Colonic mucosa (tissue), 4 donors: ENCODE data around the gene CHN2. TPM values are rescaled to one million over a fixed set of nuclear protein-coding genes. Genes with fewer than 3 reads are reported as not detected.

Experiments
- DNase-seq: peaks from one replicate; pipeline ENCODE4 v3.0.0-alpha.2; 2020
- H3K27ac ChIP-seq: fragments of 200-600 bp; one replicate; pipeline ENCODE4 v1.8.0; 2021
- H3K27me3 ChIP-seq: fragments of 200-600 bp; one replicate; pipeline ENCODE4 v1.8.0; 2021
- H3K36me3 ChIP-seq: fragments of 200-600 bp; one replicate; pipeline ENCODE4 v1.8.0; 2021
- H3K4me1 ChIP-seq: fragments of 200-600 bp; one replicate; pipeline ENCODE4 v1.8.0; 2021; ENCODE audit warnings: mild to moderate bottlenecking
- H3K4me3 ChIP-seq: fragments of 200-600 bp; one replicate; pipeline ENCODE4 v1.8.0; 2021
- H3K9ac ChIP-seq, 2 donors: one replicate each; pipeline ENCODE4 v1.7.0; 2013; ENCODE audit warnings: control low read depth in 2 of 2, low read depth in 2 of 2, low read length in 2 of 2
- H3K9me3 ChIP-seq: fragments of 200-600 bp; one replicate; pipeline ENCODE4 v1.8.0; 2021
- intact Hi-C: fragments of 100-400 bp; cut with DNase I; formaldehyde crosslinking; loops from one replicate; pipeline ENCODE4 v1.14.1; 2022
- total RNA-seq, 2 donors: library from RNA; stranded (reverse); fragmentation: NEBNext Ultra II Directional in 1 of 2; extraction: Animal tissue kit (Norgen Biotek cat#: 25700) in 1 of 2; gene quantifications; one replicate each; pipeline ENCODE4 v1.2.1, GENCODE V29; 2021
- TF ChIP-seq, protein P1 (sequence below): fragments of 200-600 bp; IDR thresholded peaks from one replicate; pipeline ENCODE4 v1.8.0; 2022; ENCODE audit warnings: antibody characterized with exemption, mild to moderate bottlenecking
- donor health status: healthy.
- donor health status: DM: no; HTN: no; CAD: no.
- donor health status: DM: no; HTN: no; CAD: no.

Gene CHN2
- total RNA-seq, 2 donors from 2014 or later: 12.8 to 19.8 TPM

DNA sequence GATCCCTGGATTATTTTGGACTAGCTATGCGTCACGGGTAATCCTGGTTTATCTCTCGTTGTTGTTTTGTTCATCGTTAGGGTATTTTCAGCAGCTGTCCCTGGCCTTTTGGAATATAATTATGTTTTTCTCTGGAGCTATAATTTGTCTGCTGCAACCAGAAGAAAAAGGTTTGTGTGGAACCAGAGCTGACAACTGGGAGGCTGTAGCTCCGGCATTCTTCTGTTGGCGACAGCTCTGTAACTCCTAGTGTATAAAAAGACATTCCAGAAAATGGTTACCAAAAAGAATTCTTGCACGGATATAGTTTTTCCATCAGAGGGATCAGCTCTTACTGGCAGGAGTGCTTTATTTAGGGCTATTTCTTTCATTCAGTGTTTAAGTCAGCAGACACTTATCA, 238.1 kb downstream of the CHN2 start:
- H3K4me3 ChIP-seq: no peak overlapping the region
- no peaks in the 10 kb centered on the region for H3K27me3 ChIP-seq
- H3K9me3 ChIP-seq: no peaks in the 10 kb centered on the region
- intact Hi-C loops: no loop called here
- no peak for DNase-seq
- H3K27ac ChIP-seq: no peak overlapping the region
- no peak overlapping the region for H3K9ac ChIP-seq
- TF ChIP-seq, protein P1, sequence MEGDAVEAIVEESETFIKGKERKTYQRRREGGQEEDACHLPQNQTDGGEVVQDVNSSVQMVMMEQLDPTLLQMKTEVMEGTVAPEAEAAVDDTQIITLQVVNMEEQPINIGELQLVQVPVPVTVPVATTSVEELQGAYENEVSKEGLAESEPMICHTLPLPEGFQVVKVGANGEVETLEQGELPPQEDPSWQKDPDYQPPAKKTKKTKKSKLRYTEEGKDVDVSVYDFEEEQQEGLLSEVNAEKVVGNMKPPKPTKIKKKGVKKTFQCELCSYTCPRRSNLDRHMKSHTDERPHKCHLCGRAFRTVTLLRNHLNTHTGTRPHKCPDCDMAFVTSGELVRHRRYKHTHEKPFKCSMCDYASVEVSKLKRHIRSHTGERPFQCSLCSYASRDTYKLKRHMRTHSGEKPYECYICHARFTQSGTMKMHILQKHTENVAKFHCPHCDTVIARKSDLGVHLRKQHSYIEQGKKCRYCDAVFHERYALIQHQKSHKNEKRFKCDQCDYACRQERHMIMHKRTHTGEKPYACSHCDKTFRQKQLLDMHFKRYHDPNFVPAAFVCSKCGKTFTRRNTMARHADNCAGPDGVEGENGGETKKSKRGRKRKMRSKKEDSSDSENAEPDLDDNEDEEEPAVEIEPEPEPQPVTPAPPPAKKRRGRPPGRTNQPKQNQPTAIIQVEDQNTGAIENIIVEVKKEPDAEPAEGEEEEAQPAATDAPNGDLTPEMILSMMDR: no peak
- H3K4me1 ChIP-seq: no peaks in the 10 kb centered on the region
- no peaks in the 10 kb centered on the region for H3K36me3 ChIP-seq

DNA sequence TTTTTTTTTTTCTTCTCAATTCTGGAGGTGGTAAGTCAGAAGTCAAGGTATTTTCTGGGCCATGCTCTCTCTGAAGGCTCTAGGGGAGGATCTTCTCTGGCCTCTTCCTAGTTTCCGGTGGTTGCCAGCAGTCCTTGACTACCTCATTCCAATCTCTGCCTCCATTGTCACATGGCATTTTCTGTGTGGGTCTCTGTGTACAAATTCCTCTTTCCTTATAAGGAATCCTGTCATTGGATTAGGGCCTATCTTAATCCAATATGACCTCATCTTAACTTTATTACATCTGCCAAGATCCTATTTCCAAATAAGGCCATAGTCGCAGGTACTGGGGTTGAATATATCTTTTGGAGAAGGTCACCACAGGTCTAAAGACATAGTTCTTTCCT, 239.8 kb downstream of the CHN2 start:
- Histone ChIP-seq H3K27me3 (no peaks in the 10 kb centered on the region), H3K4me1 (no peaks in the 10 kb centered on the region), H3K27ac (no peak overlapping the region), H3K36me3 (no peaks in the 10 kb centered on the region), H3K9ac (no peak overlapping the region), H3K9me3 (no peaks in the 10 kb centered on the region), H3K4me3 (no peak overlapping the region)
- TF ChIP-seq, protein P1: no peak
- intact Hi-C loops: no loop called here
- DNase-seq: no peak

DNA sequence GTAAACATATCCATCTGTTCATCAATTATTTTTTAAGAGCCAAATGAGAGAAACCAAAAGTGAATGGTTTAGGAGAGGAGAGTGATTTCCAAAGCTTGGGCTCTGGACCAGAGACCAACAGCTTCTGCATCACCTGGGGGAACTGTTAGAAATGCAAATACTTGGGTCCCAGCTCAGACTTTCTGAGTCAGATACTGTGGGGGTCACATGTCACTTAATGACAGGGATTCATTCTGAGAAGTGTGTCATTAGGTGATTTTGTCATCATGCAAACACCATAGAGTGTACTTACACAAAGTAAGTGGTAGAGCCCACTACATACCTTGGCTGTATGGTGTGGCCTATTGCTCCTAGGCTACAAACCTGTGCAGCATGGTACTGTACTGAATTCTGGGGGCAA, 240.6 kb downstream of the CHN2 start:
- H3K27ac ChIP-seq: no peak overlapping the region
- H3K4me3 ChIP-seq: no peak overlapping the region
- H3K9me3 ChIP-seq: no peaks in the 10 kb centered on the region
- intact Hi-C loops: no loop called here
- no peak for DNase-seq
- H3K4me1 ChIP-seq: no peaks in the 10 kb centered on the region
- TF ChIP-seq, protein P1: no peak
- H3K36me3 ChIP-seq: no peaks in the 10 kb centered on the region
- H3K9ac ChIP-seq: no peak overlapping the region
- no peaks in the 10 kb centered on the region for H3K27me3 ChIP-seq

DNA sequence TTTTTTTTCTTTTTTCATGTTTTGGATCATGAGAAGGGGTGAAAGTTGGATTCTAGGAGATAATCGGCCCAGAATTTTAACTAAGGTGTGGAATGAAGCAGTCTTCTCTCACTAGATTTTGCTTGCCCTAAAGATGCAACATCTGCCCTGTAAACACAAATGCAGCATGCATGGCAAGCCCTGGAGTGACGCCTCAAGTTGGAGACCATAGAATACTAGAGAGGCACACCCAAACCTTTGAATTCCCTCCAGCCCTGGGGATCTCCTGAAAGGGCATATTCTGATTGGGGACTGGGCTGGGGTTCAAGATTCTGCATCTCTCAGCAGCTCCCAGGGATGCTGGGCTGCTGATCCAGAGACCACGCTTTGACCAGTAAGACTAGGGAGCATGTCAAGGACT, 241.3 kb downstream of the CHN2 start:
- intact Hi-C loops: no loop called here
- TF ChIP-seq, protein P1: no peak
- H3K27ac ChIP-seq: no peak overlapping the region

DNA sequence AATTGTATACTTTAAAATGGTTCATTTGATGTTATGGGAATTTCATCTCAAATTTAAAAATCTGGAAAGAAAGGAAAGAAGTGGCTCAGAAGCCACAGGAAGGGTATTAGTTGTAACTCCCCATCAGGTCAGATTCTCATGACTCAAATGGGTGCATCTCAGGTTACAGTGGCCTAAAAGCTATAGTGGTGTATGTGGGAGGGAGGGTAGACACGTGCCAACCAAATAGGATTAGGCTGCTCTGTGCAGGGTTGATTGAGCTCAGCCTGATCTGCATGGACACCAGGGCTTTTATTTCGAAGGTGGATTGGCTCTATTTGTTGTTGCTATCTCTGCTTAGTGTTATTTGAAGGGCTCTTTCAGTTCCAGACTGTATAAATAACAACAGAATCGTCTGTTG, 247.6 kb downstream of the CHN2 start:
- no peak for DNase-seq
- Histone ChIP-seq H3K9me3 (no peaks in the 10 kb centered on the region), H3K4me1 (no peaks in the 10 kb centered on the region), H3K9ac (no peak overlapping the region), H3K27ac (no peak overlapping the region), H3K4me3 (no peak overlapping the region), H3K36me3 (no peaks in the 10 kb centered on the region), H3K27me3 (no peaks in the 10 kb centered on the region)
- intact Hi-C loops: no loop called here
- TF ChIP-seq, protein P1: no peak

More for the DNA sequence above, 241.3 kb downstream of the CHN2 start:
- Histone ChIP-seq H3K9ac (no peak overlapping the region), H3K27me3 (no peaks in the 10 kb centered on the region), H3K4me3 (no peak overlapping the region), H3K4me1 (no peaks in the 10 kb centered on the region), H3K9me3 (no peaks in the 10 kb centered on the region), H3K36me3 (no peaks in the 10 kb centered on the region)
- no peak for DNase-seq

DNA sequence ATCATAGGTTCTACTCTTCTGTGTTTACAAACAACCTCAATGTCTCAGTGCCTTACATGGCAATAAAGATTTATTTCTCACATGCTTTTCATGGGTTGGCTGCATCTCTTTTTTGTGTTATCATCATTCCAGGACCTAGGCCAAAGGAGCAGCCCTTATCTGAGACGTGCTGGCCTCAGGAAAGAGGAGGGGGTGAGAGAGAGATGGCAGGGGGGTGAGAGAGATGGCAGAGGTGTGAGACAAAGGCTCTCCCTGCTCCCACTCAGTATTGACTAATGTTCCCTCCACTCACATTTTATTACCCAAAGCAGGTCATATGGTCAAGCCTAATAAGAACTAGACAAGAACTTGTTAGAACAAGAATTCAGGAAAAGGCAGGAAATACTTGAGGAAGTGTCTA, 249.0 kb downstream of the CHN2 start:
- Histone ChIP-seq H3K9me3 (no peaks in the 10 kb centered on the region), H3K4me1 (no peaks in the 10 kb centered on the region), H3K4me3 (no peak overlapping the region), H3K36me3 (no peaks in the 10 kb centered on the region), H3K9ac (no peak overlapping the region), H3K27ac (no peak overlapping the region), H3K27me3 (no peaks in the 10 kb centered on the region)
- TF ChIP-seq, protein P1: no peak
- no peak for DNase-seq
- intact Hi-C loops: no loop called here
